ENCODE results near the gene POLD1.
A peak's percentile ranks its signal among the peaks of the same experiment; 100 is the strongest.

POLD1 gene

GRCh38 chr19:50444059-50444458 lies 59.9 kb downstream of the POLD1 start:
- no peak for DNase-seq

- DNase-seq, result no peak
These were observed 62.9 kb downstream of the POLD1 start for GRCh38 chr19:50447053-50447452.

GRCh38 chr19:50447750-50448149 lies 63.6 kb downstream of the POLD1 start:
- DNase-seq, result no peak

- DNase-seq, result no peak
These were observed 65.2 kb downstream of the POLD1 start for GRCh38 chr19:50449236-50449899.

GRCh38 chr19:50450369-50451222 lies 66.4 kb downstream of the POLD1 start:
- no peak for DNase-seq

GRCh38 chr19:50451223-50451534 lies 67.0 kb downstream of the POLD1 start:
- no peak for DNase-seq

- DNase-seq, result no peak
These were observed 69.1 kb downstream of the POLD1 start for GRCh38 chr19:50453243-50453642.

- DNase-seq, result no peak
These were observed 71.8 kb downstream of the POLD1 start for GRCh38 chr19:50455992-50456391.

GRCh38 chr19:50457300-50457699 lies 73.2 kb downstream of the POLD1 start:
- no peak for DNase-seq

- no peak for DNase-seq
These were observed 74.4 kb downstream of the POLD1 start for GRCh38 chr19:50458396-50459066.

- DNase-seq, result no peak
These were observed 74.9 kb downstream of the POLD1 start for GRCh38 chr19:50459067-50459456.

- DNase-seq, result no peak
These were observed 75.5 kb downstream of the POLD1 start for GRCh38 chr19:50459638-50460037.

- DNase-seq, result no peak
These were observed 76.1 kb downstream of the POLD1 start for GRCh38 chr19:50460161-50460765.

GRCh38 chr19:50461066-50461875 lies 77.1 kb downstream of the POLD1 start:
- DNase-seq, result peak; percentile 71

- no peak for DNase-seq
These were observed 78.8 kb downstream of the POLD1 start for GRCh38 chr19:50462970-50463369.

- no peak for DNase-seq
These were observed 80.2 kb downstream of the POLD1 start for GRCh38 chr19:50464348-50464747.

GRCh38 chr19:50465000-50465399 lies 80.9 kb downstream of the POLD1 start:
- no peak for DNase-seq

GRCh38 chr19:50465986-50466705 lies 82.0 kb downstream of the POLD1 start:
- no peak for DNase-seq

- no peak for DNase-seq
These were observed 82.5 kb downstream of the POLD1 start for GRCh38 chr19:50466706-50467039.

GRCh38 chr19:50467566-50467965 lies 83.4 kb downstream of the POLD1 start:
- DNase-seq, result no peak

All from CD4-positive, alpha-beta T cell treated with Interleukin-12 subunit alpha and Interleukin-12 subunit beta, for 1 hour (primary cell).